Measurements from ENCODE around the gene ARMH4. TPM values are rescaled to one million over a fixed set of nuclear protein-coding genes. Genes with fewer than 3 reads are reported as not detected.

The ARMH4 gene
- total RNA-seq, 4 donors from 2014 or later = 2.1 to 6.6 (median 3.3) TPM

DNA sequence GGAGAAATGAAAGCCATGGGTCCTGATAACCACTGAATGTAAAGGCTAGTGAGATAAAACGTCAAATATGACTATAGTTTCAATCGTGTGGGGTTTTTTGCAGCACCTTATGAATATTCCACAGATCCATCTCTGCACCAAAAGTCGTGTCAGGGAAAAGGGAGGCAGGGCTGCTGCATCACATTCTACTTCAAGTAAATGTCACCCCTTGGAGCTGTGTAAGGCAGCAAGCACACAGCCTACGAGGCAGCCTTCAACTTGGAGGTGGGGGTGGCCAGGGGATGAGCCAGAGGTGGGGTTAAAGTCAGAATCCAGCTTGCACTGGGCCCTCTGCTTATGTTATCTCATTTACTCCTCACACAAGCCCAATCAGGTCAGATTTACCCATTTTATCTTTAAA, 90.4 kb downstream of the ARMH4 start:
- TF ChIP-seq, protein P1, sequence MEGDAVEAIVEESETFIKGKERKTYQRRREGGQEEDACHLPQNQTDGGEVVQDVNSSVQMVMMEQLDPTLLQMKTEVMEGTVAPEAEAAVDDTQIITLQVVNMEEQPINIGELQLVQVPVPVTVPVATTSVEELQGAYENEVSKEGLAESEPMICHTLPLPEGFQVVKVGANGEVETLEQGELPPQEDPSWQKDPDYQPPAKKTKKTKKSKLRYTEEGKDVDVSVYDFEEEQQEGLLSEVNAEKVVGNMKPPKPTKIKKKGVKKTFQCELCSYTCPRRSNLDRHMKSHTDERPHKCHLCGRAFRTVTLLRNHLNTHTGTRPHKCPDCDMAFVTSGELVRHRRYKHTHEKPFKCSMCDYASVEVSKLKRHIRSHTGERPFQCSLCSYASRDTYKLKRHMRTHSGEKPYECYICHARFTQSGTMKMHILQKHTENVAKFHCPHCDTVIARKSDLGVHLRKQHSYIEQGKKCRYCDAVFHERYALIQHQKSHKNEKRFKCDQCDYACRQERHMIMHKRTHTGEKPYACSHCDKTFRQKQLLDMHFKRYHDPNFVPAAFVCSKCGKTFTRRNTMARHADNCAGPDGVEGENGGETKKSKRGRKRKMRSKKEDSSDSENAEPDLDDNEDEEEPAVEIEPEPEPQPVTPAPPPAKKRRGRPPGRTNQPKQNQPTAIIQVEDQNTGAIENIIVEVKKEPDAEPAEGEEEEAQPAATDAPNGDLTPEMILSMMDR (IDR thresholded peaks at IDR 0.05; ENCODE audit: low read depth) = no peak

DNA sequence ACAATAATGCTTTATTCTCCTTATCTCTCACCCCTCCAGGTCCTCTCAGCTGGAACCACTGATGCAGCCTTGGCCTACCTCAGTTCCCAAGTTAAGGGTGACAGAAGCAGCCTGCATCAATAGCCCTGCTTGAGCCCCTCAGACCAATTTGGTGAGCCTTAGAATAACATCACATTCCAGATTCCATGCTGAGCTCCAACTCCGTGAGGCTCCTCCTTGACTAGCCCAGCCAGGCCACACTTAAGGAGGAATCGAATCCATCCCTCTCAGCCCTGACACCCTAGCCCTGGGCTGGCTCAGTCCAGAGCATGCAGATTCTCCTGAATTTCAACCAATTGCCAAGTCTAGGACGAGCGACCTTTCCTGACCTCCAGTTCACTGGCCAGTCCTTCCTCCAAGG, 91.1 kb downstream of the ARMH4 start:
- TF ChIP-seq, protein P1 (IDR thresholded peaks at IDR 0.05; ENCODE audit: low read depth) = no peak

DNA sequence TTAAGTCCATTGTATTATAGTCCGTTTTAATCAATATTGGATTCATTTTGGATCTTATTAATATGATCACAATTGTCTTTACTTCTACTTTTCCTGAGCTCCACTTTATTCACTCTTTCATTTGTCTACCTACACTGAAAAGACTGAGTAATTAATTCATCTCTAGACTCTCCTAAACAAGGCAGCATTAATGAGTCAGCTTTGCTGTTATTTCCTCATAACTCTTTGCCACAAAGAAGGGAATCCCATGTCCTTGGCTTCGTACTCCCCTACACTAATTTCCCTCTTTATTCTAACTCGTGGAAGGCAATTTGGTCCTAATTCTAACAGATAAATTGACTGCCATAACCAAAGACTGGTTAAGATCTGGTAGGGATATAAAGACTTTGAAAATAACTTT, 91.9 kb downstream of the ARMH4 start:
- TF ChIP-seq, protein P1 (IDR thresholded peaks at IDR 0.05; ENCODE audit: low read depth) = no peak

DNA sequence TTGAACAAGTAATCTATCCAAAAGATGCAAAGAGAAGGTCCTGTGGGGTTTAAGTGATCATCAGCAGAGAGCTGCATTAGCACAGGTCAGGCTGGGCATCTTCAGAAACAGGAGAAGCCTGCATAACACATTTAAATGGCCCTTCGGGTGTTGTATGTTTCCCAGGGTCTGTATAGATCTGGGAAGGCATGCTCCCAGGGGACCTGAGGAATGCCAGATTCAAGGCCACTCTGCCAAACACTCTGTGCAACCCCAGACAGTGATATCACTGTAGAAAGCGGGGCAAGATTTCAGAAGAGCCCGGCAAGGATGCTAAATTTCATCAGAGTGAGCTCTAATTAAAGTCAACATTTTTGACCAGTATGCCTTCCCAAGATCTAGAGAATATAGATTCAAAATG, 92.9 kb downstream of the ARMH4 start:
- TF ChIP-seq, protein P1 (IDR thresholded peaks at IDR 0.05; ENCODE audit: low read depth) = no peak

DNA sequence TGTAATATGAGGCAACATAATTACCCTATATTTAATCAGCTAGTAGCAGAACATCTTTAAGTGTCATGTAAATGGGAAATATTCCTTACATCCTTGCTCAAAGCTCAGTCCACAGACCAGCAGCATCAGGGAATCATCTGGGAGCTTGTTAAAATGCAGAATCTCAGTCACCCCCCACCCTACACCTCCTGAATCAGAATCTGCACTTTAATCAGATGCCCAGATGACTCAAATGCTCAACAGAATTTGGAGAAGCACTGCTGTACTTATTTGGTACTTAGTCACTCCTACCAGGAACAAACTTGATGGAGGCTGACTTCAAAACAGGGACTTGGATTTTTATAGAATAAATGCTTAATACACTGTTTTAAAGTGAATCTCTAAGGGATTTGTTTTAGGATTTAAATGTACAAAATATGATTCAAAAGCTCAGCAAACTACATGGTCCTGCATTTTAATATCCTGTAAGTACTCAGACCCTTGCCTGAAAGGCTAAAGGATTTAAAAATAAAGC, 96.5 kb downstream of the ARMH4 start:
- TF ChIP-seq, protein P1 (IDR thresholded peaks at IDR 0.05; ENCODE audit: low read depth) = no peak

DNA sequence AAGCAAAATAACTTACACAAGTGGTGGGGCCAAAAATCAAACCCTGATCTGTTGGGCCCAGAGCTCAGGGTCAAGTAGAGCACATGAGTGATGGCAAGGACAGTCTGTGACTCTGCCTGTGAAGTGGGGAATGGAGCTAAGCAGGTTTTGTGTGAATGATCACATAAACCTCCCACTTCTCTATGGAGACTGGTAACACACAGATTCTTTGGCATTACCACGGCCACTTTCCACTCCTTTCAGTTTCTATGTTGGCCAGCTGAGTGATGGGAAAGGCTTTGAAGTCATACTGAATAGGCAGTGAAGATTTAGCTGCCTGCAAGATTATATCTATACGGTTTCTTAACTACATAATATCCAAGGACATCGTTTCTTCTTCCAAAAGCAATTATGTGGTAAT, 97.9 kb downstream of the ARMH4 start:
- TF ChIP-seq, protein P1 (IDR thresholded peaks at IDR 0.05; ENCODE audit: low read depth) = no peak

DNA sequence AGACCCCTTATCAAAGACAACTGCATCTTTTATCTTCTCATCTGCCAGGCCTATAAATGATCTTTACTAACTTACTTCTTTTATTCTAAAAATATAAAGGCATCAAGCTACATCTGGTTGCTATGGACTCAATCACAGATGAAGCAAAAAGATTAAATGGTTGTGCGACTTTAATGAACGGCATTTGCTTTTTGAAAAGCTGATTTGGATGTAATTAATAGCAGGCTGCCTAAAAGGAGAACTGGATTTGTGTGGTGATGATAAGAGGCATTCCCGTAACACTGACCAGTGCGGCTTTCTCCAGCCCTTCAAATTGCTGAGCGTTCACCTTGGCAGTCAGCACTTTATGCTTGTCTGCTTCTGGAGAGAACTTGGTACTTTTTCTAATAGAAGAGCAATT, 103.8 kb downstream of the ARMH4 start:
- TF ChIP-seq, protein P1 (IDR thresholded peaks at IDR 0.05; ENCODE audit: low read depth) = no peak
